GM12875 (cell line): ENCODE results near the gene SLC22A24.

Experiments
- H3K4me3 ChIP-seq: one replicate; pipeline ENCODE4 v1.5.1; 2011; ENCODE audit warnings: low read depth, low read length, control low read depth
- TF ChIP-seq, protein P1 (sequence below): IDR thresholded peaks from 2 replicates; pipeline ENCODE4 v1.5.1; 2011; ENCODE audit warnings: low read depth, mild to moderate bottlenecking, control low read depth, inconsistent platforms, low read length, moderate library complexity, borderline replicate concordance; ENCODE audit not compliant: insufficient read depth

SLC22A24 gene, protein sequence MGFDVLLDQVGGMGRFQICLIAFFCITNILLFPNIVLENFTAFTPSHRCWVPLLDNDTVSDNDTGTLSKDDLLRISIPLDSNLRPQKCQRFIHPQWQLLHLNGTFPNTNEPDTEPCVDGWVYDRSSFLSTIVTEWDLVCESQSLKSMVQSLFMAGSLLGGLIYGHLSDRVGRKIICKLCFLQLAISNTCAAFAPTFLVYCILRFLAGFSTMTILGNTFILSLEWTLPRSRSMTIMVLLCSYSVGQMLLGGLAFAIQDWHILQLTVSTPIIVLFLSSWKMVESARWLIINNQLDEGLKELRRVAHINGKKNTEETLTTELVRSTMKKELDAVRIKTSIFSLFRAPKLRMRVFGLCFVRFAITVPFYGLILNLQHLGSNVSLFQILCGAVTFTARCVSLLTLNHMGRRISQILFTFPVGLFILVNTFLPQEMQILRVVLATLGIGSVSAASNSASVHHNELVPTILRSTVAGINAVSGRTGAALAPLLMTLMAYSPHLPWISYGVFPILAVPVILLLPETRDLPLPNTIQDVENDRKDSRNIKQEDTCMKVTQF

DNA sequence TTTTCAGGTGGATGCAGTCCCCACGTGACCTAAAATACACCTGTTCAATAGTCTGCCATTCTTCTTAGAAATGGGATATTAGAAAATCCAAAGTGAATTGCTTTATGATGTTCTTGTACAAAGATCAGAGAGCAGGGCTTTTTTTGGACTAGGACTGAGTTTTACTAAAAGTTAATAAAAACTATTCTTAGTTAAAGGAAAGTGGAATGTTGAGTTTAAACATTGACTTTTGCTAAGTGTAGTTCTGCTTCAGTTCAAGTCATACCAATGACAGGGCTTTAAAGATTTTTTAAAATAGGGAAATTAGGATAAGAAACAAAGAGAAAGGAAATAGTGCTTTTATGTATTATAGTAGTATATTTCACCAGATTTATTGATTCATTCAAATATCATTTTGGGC lies at the start of gene SLC22A24:
TSS of gene SLC22A24 (minus strand) at position 101 of the 400 bp plus-strand sequence. CDS start 442 bp downstream, outside the sequence.
- TF ChIP-seq, protein P1, sequence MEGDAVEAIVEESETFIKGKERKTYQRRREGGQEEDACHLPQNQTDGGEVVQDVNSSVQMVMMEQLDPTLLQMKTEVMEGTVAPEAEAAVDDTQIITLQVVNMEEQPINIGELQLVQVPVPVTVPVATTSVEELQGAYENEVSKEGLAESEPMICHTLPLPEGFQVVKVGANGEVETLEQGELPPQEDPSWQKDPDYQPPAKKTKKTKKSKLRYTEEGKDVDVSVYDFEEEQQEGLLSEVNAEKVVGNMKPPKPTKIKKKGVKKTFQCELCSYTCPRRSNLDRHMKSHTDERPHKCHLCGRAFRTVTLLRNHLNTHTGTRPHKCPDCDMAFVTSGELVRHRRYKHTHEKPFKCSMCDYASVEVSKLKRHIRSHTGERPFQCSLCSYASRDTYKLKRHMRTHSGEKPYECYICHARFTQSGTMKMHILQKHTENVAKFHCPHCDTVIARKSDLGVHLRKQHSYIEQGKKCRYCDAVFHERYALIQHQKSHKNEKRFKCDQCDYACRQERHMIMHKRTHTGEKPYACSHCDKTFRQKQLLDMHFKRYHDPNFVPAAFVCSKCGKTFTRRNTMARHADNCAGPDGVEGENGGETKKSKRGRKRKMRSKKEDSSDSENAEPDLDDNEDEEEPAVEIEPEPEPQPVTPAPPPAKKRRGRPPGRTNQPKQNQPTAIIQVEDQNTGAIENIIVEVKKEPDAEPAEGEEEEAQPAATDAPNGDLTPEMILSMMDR, result no peak
- no peak within 1 kb of the TSS for H3K4me3 ChIP-seq

DNA sequence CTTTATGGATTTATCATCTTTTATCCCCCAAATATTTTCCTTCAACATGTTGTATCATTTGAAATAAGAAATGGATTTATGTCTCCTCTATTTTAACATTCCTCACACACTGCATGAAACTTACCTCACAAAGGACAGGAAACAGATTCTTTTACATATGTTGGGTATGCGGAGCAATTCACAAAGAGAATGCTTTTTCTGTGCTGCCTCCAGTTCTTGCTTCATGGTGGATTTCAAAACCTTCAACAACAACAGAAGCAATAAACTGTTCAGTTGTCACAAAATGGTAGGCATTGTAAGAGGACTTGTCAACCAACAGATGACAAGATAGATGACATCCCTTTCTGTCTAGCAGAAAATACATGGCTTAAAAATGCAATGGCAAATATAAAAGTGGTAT lies 36.5 kb upstream of the SLC22A24 start:
- no peak overlapping the region for H3K4me3 ChIP-seq
- TF ChIP-seq, protein P1, result no peak

DNA sequence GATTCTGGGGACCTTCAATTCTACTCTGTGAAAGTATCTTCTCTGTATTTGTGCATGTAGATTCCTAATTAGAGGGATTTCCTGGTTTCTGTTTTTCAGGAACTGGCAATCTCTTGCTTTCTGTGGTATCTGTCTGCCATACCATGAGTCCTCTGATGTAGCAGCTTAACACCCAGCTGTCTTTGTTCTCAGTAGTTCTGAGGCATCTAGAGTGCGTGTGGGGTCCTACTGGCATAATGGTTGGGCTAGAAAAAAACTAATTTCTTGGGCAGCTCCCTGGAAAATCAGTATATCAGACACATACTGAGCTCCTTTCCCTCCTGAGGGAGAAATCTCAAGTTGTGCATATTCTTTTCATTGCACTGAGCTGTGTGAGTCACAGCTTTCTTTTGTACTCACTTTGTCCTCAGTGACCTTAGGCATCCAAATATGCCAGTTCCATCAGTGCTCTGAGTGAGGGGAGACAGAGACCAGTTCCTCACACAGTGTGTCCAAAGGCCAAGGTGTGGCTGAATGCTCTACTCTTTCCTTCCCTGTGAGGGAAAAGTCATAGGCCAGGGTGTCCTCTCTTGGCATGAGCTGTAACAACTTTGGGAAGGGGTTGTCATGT lies 35.5 kb upstream of the SLC22A24 start:
- TF ChIP-seq, protein P1, result no peak
- H3K4me3 ChIP-seq, result no peak overlapping the region

DNA sequence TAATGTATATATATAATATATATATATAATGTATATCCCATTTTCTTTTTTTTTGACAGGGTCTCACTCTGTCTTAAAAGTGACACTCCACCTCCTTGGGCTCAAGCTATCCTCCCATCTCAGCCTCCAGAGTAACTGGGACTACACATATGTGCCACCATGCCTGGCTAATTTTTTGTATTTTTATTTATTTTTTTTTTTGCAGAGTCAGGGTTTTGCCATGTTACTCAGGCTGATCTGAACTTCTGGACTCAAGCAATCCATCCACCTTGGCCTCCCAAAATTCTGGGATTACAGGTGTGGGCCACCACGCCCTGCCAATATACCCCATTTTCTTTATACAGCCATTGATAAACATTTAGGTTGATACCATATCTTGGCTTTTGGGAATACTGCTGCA lies 33.9 kb upstream of the SLC22A24 start:
- no peak overlapping the region for H3K4me3 ChIP-seq
- TF ChIP-seq, protein P1, result no peak

DNA sequence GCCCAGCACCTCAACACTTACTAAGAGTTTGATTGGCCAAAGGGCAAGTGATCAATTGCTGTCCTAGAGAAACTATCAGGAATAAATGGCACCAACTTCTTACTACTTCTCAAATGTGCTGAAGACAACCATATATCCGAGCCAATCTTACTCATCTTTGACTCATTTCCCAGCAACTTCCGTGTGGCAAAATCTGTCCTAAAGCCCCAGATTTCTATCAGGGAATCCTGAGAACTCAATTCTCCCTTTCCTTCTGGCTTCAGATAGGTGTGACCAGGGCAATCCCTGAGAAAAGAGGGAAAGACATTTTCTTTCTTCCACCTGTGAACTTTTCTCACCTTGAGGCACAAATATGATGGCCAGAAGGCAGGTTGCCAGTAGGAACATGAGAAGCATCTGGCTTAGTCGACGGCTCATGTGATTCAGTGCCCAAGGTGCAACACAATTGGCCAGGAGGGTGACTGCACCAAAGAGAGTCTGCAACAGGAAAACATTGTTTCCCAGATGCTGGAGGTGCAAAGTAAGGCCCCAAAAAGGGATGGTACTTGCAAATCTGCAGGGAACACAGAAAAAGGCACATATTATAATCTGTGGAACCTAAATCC lies 21.8 kb upstream of the SLC22A24 start:
- TF ChIP-seq, protein P1, result no peak
- no peak overlapping the region for H3K4me3 ChIP-seq

DNA sequence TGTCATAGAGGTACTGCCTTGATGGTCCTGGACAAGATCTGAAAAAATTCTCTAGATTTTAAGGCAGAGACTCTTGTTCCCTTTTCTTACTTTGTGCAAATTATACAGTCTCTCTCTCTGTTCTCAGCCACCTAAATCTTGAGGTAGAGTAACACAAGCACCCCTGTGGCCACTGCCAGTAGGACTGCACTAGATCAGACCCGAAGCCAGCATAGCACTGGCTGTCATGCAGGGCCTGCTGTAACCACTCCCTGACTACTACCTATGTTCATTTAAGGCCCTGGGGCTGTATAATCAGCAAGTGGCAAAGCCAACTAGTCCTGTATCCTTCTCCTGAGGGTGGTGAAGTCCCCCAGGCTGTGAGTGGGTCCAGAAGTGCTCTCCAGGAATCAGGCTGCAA lies 11.8 kb upstream of the SLC22A24 start:
- H3K4me3 ChIP-seq, result no peak overlapping the region
- TF ChIP-seq, protein P1, result no peak

DNA sequence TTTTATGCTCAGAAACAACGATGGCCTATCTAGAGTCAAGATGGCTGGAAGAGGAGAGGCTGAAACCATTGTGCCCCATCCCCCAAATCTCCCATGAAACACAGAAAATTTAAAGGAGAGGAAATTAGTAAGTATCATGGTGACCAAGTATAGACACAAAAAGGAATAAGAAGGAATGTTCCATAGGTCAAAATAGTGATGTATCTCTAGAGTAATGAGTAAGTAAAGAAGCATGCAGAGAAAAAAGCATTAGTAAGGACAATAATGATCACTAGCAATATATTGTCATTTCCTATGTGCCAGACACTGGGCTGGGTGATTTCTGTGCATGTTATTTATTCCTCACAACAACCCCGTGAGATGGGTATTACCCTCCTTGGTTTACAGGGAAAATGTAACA lies 2.6 kb upstream of the SLC22A24 start:
- TF ChIP-seq, protein P1, result no peak
- H3K4me3 ChIP-seq, result no peak overlapping the region
